GM12878 (cell line): ENCODE data around the gene CARF. TPM values are rescaled to one million over a fixed set of nuclear protein-coding genes. Genes with fewer than 3 reads are reported as not detected.

ENCODE experiments used
- CHD4 ChIP-seq: fragments of 200-600 bp; sonication (generic); IDR thresholded peaks from 2 replicates; pipeline ENCODE4 v1.6.1; 2016; ENCODE audit warnings: mild to moderate bottlenecking
- HDAC6 ChIP-seq: fragments of 200-600 bp; sonication (generic); IDR thresholded peaks from one replicate; pipeline ENCODE4 v1.8.0; 2017; ENCODE audit warnings: antibody characterized with exemption; ENCODE audit not compliant: unreplicated experiment
- RB1 ChIP-seq: fragments of 450-650 bp; formaldehyde crosslinking; IDR thresholded peaks from 2 replicates; pipeline ENCODE4 v1.6.1; 2017; ENCODE audit warnings: mild to moderate bottlenecking, borderline replicate concordance
- SUZ12 ChIP-seq: fragments of 200-600 bp; sonication (generic); IDR thresholded peaks from one replicate; pipeline ENCODE4 v1.6.1; 2018; ENCODE audit warnings: antibody characterized with exemption, mild to moderate bottlenecking; ENCODE audit not compliant: unreplicated experiment
- USF1 ChIP-seq: IDR thresholded peaks from 2 replicates; pipeline ENCODE4 v1.6.1; 2011; ENCODE audit warnings: borderline replicate concordance, low read depth, mild to moderate bottlenecking, moderate library complexity, mixed read lengths, low read length; ENCODE audit not compliant: insufficient read depth; ENCODE audit errors: extremely low read length
- YY1 ChIP-seq: IDR thresholded peaks from 2 replicates; pipeline ENCODE4 v1.6.1; 2011; ENCODE audit warnings: low read depth, mild to moderate bottlenecking, low read length
- polyA plus RNA-seq, 11 experiments: library from polyadenylated mRNA; depleted of rRNA in 4 of 11; unstranded in 6 of 11; stranded (reverse) in 5 of 11; fragments of >200 nt; fragmentation: Nextera tagmentation in 4 of 11; fragmentation: Illumina TruSeq in 1 of 11; extraction: Ambion mirVana in 4 of 11; extraction: Trizol in 1 of 11; gene quantifications; 1 replicate in 1 of 11; 2 replicates in 10 of 11; pipeline versions ENCODE4 v1.2.1 to v1.2.3, GENCODE V29; 2011 to 2016; ENCODE audit warnings: inconsistent platforms in 2 of 11, missing spikeins in 2 of 11, low read depth in 1 of 11
- small RNA-seq: library from RNA; depleted of rRNA; stranded (forward); fragments of <200 nt; gene quantifications from one replicate; pipeline ENCODE3, GENCODE V24; 2014
- total RNA-seq, 4 experiments: library from RNA; depleted of rRNA in 3 of 4; stranded (reverse); fragments of >200 nt in 3 of 4; fragmentation: Illumina TruSeq in 1 of 4; extraction: Trizol in 1 of 4; gene quantifications; 2 replicates each; pipeline versions ENCODE4 v1.2.1 to v1.2.3, GENCODE V29; 2013 to 2021

The CARF gene
- total and polyA plus RNA-seq, 10 of the 15 experiments (the other 5 are each of a cell fraction or from before 2014, with no cell fraction given): 1.8 to 11.5 (median 6.9) TPM

GRCh38 chr2:203035879-203036470 lies 123.9 kb downstream of the CARF start (continued):
- no peak for TF ChIP-seq SUZ12
- TF ChIP-seq CHD4: no peak
- TF ChIP-seq HDAC6: no peak
- no peak for TF ChIP-seq YY1
- no peak for TF ChIP-seq RB1
- TF ChIP-seq USF1: no peak

Small RNAs within 50 kb of the gene (small RNA-seq; reads per million reads assigned to genes)
- gene AC010900.2: not detected

Other genes starting within 250 kb of the CARF start
- gene ICA1L, start 40.5 kb upstream of the CARF start, total RNA-seq (2014; rRNA removed): 2.9 and 5.8 TPM in 2 replicates
- gene ICA1L, start 40.5 kb upstream of the CARF start, total RNA-seq (2014; rRNA removed; fragmentation: Illumina TruSeq; extraction: Trizol): 4.3 TPM in 2 replicates
- gene ICA1L, start 40.5 kb upstream of the CARF start, total RNA-seq (2021): 2.8 and 5.1 TPM in 2 replicates
- gene ICA1L, start 40.5 kb upstream of the CARF start, polyA plus RNA-seq (2011; rRNA removed): 7.4 and 12.7 TPM in 2 replicates
- 5.4 and 6.0 TPM in 2 replicates for gene ICA1L, start 40.5 kb upstream of the CARF start, polyA plus RNA-seq (2014; fragmentation: Illumina TruSeq; extraction: Trizol)
- 1 to 10 TPM in 1 of 2 experiments, under 1 TPM in 1; 0.85 to 1.2 TPM for gene ICA1L, start 40.5 kb upstream of the CARF start, polyA plus RNA-seq (2014; fragmentation: Nextera tagmentation; extraction: Ambion mirVana)
- 4.1 and 5.6 TPM in 2 replicates for gene ICA1L, start 40.5 kb upstream of the CARF start, polyA plus RNA-seq (2014; rRNA removed)
- gene ICA1L, start 40.5 kb upstream of the CARF start, polyA plus RNA-seq (2016; fragmentation: Nextera tagmentation; extraction: Ambion mirVana): 1 to 10 TPM; 2.0 to 2.8 TPM
- gene WDR12, start 602 bp upstream of the CARF start, total RNA-seq (2014; rRNA removed): 52.9 and 67.6 TPM in 2 replicates
- 66.5 and 76.0 TPM in 2 replicates for gene WDR12, start 602 bp upstream of the CARF start, total RNA-seq (2014; rRNA removed; fragmentation: Illumina TruSeq; extraction: Trizol)
- 95.7 and 98.3 TPM in 2 replicates for gene WDR12, start 602 bp upstream of the CARF start, total RNA-seq (2021)
- gene WDR12, start 602 bp upstream of the CARF start, polyA plus RNA-seq (2011; rRNA removed): 117 and 223 TPM in 2 replicates
- gene WDR12, start 602 bp upstream of the CARF start, polyA plus RNA-seq (2014; fragmentation: Illumina TruSeq; extraction: Trizol): 77.3 and 85.5 TPM in 2 replicates
- gene WDR12, start 602 bp upstream of the CARF start, polyA plus RNA-seq (2014; fragmentation: Nextera tagmentation; extraction: Ambion mirVana): 100 to 1,000 TPM; 214 to 256 TPM
- 57.2 and 71.7 TPM in 2 replicates for gene WDR12, start 602 bp upstream of the CARF start, polyA plus RNA-seq (2014; rRNA removed)
- 100 to 1,000 TPM; 161 to 174 TPM for gene WDR12, start 602 bp upstream of the CARF start, polyA plus RNA-seq (2016; fragmentation: Nextera tagmentation; extraction: Ambion mirVana)
- 7.5 and 9.2 TPM in 2 replicates for gene NBEAL1, start 102.6 kb downstream of the CARF start, total RNA-seq (2014; rRNA removed)
- gene NBEAL1, start 102.6 kb downstream of the CARF start, total RNA-seq (2014; rRNA removed; fragmentation: Illumina TruSeq; extraction: Trizol): 10.7 and 12.4 TPM in 2 replicates
- gene NBEAL1, start 102.6 kb downstream of the CARF start, total RNA-seq (2021): 6.6 and 10.0 TPM in 2 replicates
- gene NBEAL1, start 102.6 kb downstream of the CARF start, polyA plus RNA-seq (2011; rRNA removed): 7.4 and 8.7 TPM in 2 replicates
- gene NBEAL1, start 102.6 kb downstream of the CARF start, polyA plus RNA-seq (2014; fragmentation: Illumina TruSeq; extraction: Trizol): 11.3 and 16.1 TPM in 2 replicates
- gene NBEAL1, start 102.6 kb downstream of the CARF start, polyA plus RNA-seq (2014; fragmentation: Nextera tagmentation; extraction: Ambion mirVana): 1 to 10 TPM; 1.9 to 3.6 TPM
- gene NBEAL1, start 102.6 kb downstream of the CARF start, polyA plus RNA-seq (2014; rRNA removed): 2.6 and 3.3 TPM in 2 replicates
- gene NBEAL1, start 102.6 kb downstream of the CARF start, polyA plus RNA-seq (2016; fragmentation: Nextera tagmentation; extraction: Ambion mirVana): 1 to 10 TPM; 6.7 to 7.0 TPM